SH-SY5Y (cell line): Measurements from ENCODE around the gene MCL1.

ENCODE experiments used
- GATA2 ChIP-seq: IDR thresholded peaks from 2 replicates; pipeline ENCODE4 v1.6.1; 2011; ENCODE audit warnings: mild to moderate bottlenecking, low read depth, low read length
- GATA3 ChIP-seq: IDR thresholded peaks from 2 replicates; pipeline ENCODE4 v1.6.1; 2011; ENCODE audit warnings: low read depth, mild to moderate bottlenecking, low read length, moderate library complexity

The MCL1 gene

GRCh38 chr1:150562446-150563339, 16.7 kb downstream of the MCL1 start:
- no peak for TF ChIP-seq GATA2
- no peak for TF ChIP-seq GATA3

GRCh38 chr1:150561974-150562445, 17.4 kb downstream of the MCL1 start:
- TF ChIP-seq GATA2 (no peak), GATA3 (no peak)

GRCh38 chr1:150561254-150561973, 18.0 kb downstream of the MCL1 start:
- no peak for TF ChIP-seq GATA2
- TF ChIP-seq GATA3 = no peak

GRCh38 chr1:150560576-150561253, 18.7 kb downstream of the MCL1 start:
- TF ChIP-seq GATA2 = no peak
- TF ChIP-seq GATA3 = no peak

GRCh38 chr1:150560011-150560438, 19.4 kb downstream of the MCL1 start:
- no peak for TF ChIP-seq GATA2
- no peak for TF ChIP-seq GATA3

GRCh38 chr1:150559656-150560010, 19.8 kb downstream of the MCL1 start:
- TF ChIP-seq GATA3 = no peak
- no peak for TF ChIP-seq GATA2

- no peak for TF ChIP-seq GATA3
- TF ChIP-seq GATA2 = no peak
These were observed 20.4 kb downstream of the MCL1 start for GRCh38 chr1:150558761-150559655.

GRCh38 chr1:150558303-150558704, 21.1 kb downstream of the MCL1 start:
- TF ChIP-seq GATA3 (no peak), GATA2 (no peak)

GRCh38 chr1:150557813-150558212, 21.6 kb downstream of the MCL1 start:
- TF ChIP-seq GATA2 (no peak), GATA3 (no peak)

GRCh38 chr1:150557065-150557600, 22.3 kb downstream of the MCL1 start:
- TF ChIP-seq GATA2 (no peak), GATA3 (no peak)

- TF ChIP-seq GATA2 (no peak), GATA3 (no peak)
These were observed 23.2 kb downstream of the MCL1 start for GRCh38 chr1:150555971-150556865.

GRCh38 chr1:150555198-150555970, 24.0 kb downstream of the MCL1 start:
- no peak for TF ChIP-seq GATA2
- TF ChIP-seq GATA3 = no peak

GRCh38 chr1:150554086-150554452, 25.3 kb downstream of the MCL1 start:
- TF ChIP-seq GATA3 (no peak), GATA2 (no peak)
